Right lobe of liver (tissue), 4 donors: ENCODE results near the gene CFAP57.
"Not testable (repeated sequence)": the region's sequence is repeated elsewhere in the genome, so short reads cannot be mapped to it uniquely, and the experiment has no call there.

ENCODE experiments used
- CTCF ChIP-seq, 4 donors: fragments of 200-600 bp in 3 of 4; fragments of 450-650 bp in 1 of 4; IDR thresholded peaks; one replicate each; pipeline versions ENCODE4 v1.5.1 to v1.8.0; 2016 to 2022; ENCODE audit warnings: antibody characterized with exemption in 4 of 4, mild to moderate bottlenecking in 2 of 4
- POLR2A ChIP-seq: fragments of 450-650 bp; IDR thresholded peaks from one replicate; pipeline ENCODE4 v1.6.1; 2017; ENCODE audit warnings: antibody characterized with exemption, mild to moderate bottlenecking
- donor health status: DM: no; HTN: no; CAD: no.
- donor health status: DM: no; HTN: no; CAD: no.
- donor health status: DM: no; HTN: yes; CAD: no.

GRCh38 chr1:43208277-43208676 lies 36.1 kb downstream of the CFAP57 start:
- TF ChIP-seq CTCF (IDR thresholded peaks at IDR 0.05); POLR2A: not testable (repeated sequence)
